GM18873 (cell line): ENCODE results near the gene NEK10.
"Not testable (repeated sequence)": the region's sequence is repeated elsewhere in the genome, so short reads cannot be mapped to it uniquely, and the experiment has no call there.

Source experiments
- ATAC-seq: cut with Tn5 transposase; IDR thresholded peaks from one replicate; pipeline ENCODE4 v1.9.1; 2021; ENCODE audit warnings: mild to moderate bottlenecking, moderate library complexity, moderate number of reproducible peaks; ENCODE audit not compliant: unreplicated experiment, low FRiP score

NEK10 gene, protein sequence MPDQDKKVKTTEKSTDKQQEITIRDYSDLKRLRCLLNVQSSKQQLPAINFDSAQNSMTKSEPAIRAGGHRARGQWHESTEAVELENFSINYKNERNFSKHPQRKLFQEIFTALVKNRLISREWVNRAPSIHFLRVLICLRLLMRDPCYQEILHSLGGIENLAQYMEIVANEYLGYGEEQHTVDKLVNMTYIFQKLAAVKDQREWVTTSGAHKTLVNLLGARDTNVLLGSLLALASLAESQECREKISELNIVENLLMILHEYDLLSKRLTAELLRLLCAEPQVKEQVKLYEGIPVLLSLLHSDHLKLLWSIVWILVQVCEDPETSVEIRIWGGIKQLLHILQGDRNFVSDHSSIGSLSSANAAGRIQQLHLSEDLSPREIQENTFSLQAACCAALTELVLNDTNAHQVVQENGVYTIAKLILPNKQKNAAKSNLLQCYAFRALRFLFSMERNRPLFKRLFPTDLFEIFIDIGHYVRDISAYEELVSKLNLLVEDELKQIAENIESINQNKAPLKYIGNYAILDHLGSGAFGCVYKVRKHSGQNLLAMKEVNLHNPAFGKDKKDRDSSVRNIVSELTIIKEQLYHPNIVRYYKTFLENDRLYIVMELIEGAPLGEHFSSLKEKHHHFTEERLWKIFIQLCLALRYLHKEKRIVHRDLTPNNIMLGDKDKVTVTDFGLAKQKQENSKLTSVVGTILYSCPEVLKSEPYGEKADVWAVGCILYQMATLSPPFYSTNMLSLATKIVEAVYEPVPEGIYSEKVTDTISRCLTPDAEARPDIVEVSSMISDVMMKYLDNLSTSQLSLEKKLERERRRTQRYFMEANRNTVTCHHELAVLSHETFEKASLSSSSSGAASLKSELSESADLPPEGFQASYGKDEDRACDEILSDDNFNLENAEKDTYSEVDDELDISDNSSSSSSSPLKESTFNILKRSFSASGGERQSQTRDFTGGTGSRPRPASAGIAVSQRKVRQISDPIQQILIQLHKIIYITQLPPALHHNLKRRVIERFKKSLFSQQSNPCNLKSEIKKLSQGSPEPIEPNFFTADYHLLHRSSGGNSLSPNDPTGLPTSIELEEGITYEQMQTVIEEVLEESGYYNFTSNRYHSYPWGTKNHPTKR

GRCh38 chr3:27368831-27369607 is at the start of gene NEK10:
NEK10 (minus strand) TSS chr3:27369383; CDS start chr3:27352882, 16,501 bp downstream.
- peak; percentile 100 for ATAC-seq

DNA sequence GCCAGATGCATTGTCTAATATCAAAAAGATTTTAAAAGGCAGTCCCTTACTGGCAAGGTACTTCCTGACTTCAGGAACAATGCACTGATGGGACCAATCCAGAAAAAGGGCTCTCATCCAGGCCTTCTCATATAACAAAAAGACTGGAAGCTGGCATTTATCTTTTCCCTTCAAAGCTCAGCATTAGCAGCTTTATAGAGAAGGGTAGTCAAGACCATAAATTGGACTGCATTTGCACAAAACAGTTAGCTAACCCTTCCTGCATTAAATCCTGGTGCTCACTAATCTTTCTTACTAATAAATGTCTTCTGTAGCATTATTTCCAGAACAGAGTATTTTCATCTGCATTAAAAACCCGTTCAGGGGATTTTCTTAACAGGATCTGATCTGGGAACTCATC is 46.0 kb upstream of the NEK10 start:
- ATAC-seq, result no peak

- ATAC-seq, result peak; percentile 79
These were observed 23.9 kb upstream of the NEK10 start for GRCh38 chr3:27392950-27393679.

DNA sequence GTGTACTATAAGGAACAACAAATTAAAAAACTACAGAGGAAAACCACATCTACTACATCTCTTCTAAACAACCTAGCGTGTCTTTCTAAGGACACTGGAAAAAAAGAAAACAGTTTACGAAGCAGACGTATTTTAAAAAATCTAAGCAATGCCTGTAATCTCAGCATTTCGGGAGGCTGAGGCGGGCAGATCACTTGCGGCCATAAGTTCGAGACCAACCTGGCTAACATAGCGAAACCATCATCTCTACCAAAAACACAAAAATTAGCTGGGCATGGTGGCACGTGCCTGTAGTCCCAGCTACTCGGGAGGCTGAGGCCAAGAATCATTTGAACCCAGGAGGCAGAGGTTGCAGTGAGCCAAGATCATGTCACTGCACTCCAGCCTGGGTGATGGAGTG is 23.2 kb upstream of the NEK10 start:
- not testable (repeated sequence) for ATAC-seq

DNA sequence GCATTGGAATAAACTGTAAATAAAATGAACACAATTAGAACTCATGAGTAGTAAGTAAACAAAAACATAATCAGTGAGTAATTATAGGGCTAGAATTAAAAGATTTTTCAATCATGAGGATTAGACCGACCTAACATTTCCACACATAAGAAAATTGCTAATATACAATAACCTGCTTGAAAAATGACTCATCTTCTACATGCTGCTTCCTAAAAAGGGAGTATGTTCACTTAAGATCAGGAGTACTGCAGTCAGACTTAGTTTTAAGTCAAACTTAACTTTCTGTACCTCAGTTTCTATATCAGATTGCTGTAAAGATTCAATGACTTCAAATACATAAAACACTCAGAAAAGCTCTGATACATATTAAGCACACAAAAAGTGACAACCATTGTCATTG is 22.6 kb upstream of the NEK10 start:
- ATAC-seq, result no peak

DNA sequence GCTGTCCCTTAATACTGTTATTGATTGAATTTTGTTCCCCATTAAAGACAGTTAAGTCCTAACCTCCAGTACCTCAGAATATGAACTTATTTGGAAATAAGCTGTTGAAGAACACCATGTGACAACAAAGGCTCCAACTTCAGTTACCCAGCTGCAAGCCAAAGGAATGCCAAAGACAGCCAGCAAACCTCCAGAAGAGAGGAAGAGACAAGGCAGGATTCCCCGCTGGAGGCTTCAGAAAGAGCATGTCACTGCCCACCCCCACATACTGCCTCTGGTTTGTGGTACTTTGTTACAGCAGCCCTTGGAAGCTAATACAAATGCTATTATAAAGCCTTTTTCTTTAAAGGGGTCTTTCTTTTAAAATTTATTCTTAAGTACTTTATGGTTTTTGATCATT is 18.4 kb upstream of the NEK10 start:
- ATAC-seq, result no peak

DNA sequence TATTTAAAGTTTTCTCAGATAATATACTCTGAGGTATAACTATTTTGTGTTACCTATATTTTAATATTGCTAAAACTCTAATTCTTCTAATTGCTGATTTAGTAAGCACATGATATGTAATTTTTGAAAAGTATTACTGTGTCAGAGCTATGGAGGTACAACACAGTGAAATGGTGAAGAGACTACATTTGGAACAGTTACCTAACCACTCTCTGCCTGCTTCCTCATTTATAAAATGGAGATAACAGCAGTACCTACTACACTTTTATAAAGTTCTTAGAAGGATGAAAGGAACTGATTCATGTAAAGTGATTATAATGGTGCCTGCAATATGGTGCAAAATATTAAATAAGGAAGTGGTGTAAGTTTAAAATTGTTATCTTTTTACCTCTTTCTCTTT is 16.3 kb upstream of the NEK10 start:
- ATAC-seq, result no peak

DNA sequence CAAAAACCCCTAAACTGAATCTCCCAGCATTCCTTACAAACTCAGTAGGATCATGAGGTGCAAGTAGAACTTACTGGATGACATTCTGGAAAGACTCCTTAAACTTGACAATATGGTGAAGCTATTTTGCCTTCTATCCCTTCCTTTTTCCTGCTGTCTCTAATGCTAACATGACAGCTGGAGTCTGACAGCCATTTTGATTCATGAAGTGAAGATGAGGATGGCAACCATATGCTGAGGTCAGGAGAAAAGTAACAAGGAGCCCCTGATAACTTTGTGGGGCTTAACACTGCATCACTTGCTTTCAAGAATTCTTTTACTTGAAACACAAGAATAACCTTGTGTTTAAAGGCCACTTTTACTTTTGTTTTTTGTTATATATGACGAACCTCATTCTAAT is 15.0 kb upstream of the NEK10 start:
- no peak for ATAC-seq

DNA sequence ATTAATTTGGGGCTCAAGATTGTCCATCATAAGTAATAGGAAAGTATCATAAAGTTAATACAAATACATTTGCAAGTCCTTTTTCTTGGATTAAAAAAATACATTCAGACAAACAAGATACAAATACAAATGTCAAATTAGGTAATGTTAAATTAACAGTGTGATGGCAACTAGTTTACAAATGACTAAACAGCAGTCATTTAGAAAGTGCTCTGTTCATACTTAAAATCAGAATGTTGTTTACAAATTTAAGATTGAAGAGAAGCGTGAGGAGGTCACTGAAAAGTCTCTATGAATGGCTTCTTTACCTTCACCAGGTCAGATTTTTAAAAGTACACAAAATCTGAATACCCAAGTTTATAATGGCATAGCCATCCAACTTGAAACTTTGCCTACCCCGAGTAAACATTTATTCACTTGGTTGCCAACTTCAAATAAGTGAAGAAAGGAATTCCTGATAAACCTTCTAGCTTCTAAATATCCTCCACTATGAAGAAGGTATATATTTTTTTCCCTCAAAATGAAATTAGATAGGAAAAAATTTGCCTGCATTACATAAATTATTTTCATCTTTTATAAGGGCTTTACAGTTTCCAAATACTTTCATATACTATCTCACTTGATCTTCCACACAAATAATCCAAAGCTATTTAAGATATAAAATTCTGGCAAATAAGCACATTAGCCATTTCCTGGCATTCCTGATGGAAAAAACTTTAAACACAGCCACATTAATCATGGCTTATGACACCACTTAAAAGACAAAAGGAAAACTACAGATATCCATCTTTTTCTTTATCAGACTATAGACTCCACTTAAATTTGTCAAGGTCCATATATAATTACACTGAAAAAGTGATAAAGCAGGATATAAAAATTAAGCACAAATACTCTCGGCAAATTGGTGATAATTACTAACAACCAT is 11.5 kb upstream of the NEK10 start:
- ATAC-seq, result no peak

DNA sequence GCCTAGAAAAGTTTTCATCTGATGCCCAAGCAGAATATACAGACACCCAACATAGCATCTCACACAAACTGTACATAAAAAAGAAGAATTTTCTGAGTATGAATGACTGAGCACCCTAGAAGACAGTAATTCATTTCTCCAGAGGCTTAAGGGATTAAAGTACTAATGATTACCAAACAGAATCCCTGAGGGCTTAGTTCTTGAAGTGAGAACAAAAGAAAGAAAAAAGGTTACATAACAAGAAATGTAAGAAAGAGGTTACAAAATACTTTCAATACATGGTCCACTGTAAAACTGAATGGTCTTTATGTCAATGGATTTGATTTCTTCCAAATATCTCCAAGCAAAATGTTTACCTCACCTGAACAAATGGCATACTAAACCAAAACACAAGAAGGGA is 9.1 kb upstream of the NEK10 start:
- ATAC-seq, result no peak

DNA sequence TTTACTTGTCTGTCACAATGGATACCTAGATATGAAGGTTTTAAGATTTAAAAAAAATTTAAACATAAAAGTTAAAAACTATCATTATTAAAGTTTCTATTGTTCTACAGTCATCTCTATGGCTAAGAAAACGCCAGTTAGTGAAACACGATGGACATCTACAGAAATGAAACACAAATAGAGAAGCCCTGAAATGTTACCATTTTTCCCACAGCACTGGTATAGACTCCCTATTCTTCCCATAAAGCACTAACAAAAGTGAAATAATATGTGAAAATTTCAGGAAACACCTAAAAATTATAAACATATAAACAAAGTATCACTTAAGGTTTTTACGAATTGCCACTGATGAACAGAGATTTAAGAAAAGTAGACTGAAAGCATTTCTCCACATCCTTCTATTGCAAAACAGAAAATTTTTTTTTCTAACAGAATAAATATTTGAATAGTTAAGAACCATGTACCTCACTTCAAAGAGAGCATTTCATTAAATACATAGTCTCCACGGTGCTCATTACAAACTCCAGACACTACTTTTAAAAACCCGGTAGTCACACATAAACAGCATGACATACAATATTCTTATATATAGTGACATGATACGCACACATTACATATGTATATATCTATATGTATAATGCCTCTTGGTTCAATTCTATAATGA is 7.1 kb upstream of the NEK10 start:
- ATAC-seq, result no peak

DNA sequence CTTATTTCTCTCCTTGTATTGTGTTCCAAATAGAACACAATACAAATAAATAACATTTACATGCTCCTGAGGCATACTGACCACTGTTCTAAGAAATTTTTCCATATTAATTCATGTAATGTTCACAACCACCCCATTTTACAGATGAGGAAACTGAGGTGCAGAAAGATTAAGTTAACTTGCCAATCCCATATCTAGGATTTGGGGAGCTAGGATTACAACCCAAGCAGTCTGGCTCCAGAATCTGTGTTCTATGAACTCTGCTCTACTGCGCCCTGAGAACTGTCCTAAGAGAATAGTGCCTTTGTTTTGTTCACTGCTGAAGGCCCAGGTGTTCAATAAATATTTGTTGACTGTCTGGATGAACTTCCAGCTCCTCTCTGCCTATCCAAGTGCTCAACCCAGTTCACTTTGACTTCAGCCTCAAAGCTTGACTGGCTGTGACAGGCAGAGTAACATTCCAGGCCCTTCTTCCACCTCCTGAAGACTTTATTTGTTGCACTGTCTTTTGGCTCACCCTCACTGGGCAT is 3.1 kb downstream of the NEK10 start:
- ATAC-seq, result no peak

DNA sequence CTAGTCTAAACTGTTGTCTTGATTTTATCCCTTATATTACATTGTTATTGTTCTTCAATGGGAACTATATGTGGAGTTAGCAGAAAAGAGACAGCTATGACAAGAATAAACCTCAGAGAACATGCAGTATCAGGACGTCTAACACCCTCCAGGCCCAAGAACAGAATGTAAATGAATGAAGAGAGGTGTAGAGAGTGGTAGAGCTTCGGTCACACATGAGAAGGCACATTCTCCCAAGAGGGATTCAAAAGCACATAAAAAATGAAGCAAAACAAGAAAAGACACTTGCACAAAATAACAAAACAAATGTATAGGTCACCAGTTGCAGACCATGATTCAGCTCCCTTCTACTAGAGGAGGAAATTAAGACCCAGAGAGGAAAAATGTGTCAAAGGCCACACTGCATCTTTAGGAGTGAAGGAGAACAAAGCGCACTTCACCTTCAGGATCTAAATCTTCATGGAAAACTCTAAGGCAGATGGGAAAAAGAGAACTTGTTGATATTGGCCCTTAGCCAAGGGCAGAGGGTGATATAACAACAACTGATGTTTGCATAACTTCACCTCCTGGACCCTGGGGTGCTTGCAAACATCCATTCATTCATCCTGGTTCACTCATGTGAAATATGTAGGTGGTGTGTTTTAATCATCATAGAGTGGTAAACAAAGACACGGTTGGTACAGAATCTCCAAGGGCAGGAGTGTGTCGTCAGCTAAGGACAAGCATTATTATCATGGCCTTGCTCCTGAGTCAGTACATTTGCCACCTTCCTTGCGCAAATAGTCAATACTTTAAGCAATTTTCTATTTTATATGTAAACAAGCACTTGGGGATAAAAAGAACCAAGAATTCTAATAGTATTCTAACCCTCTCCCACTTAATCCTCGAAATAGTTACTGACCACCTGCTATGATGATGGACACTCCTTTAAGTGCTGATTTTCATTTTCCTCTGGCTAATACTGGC is 8.8 kb downstream of the NEK10 start:
- no peak for ATAC-seq

DNA sequence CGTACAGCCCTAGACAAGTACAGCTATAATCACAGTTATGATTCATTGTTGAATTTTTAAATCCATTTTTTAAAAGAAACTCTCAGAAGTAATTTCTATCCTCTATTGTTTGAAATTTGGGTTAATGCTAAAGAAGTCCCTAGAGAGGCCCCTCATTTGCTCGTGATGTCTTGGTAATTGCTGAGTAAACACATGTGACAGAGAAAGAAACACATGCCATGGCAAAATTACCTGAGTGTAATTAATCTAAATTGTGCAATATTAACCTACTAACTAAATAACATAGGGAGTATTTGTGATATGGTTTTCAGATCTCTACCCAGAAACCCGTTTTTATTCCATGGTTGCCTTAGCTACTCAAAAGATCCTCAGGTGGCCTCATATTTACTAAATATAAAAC is 10.8 kb downstream of the NEK10 start:
- ATAC-seq, result no peak

- peak; percentile 91 for ATAC-seq
These were observed 11.4 kb downstream of the NEK10 start for GRCh38 chr3:27357665-27358258.

DNA sequence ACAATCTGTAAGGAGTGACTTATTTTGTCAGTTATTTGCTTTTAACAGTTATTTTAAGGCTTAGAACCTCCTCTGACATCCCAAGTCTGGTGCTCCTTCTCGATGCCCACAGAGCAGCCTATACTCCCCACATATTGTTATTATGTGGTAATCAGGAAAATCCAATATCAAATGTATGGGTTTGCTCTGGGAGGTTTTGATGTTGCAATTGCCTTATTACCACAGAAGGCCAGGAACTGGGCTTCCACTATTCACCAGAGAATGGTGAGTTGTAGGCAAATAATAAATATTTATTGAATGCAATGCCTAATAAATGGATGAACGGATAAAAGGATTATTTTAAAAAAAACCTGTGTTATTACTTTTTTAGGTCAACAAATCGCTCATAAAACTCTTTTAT is 12.2 kb downstream of the NEK10 start:
- ATAC-seq, result no peak
